ENCODE data around the gene GOLPH3L.
"Not testable (repeated sequence)": the region's sequence is repeated elsewhere in the genome, so short reads cannot be mapped to it uniquely, and the experiment has no call there.

GOLPH3L gene

GRCh38 chr1:150615346-150616201 is 81.4 kb downstream of the GOLPH3L start:
- DNase-seq (ENCODE audit: low spot score) = no peak

- no peak for DNase-seq (ENCODE audit: low spot score)
These were observed 83.7 kb downstream of the GOLPH3L start for GRCh38 chr1:150613061-150613920.

DNA sequence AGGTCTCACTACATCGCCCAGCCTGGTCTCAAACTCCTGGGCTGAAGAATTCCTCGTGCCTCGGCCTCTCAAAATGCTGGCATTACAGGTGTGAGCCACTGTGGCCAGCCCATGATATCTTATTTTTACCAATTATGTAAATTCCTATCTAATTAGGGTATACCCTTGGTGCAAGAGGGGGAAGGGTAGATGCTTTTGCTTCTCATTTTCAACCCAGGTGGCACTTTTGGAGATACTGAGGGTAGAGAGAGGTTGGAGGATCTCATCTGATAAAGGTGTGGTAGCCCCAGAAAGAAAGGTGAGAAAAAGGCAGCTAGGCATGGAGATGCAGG is 85.0 kb downstream of the GOLPH3L start:
- DNase-seq (ENCODE audit: low spot score) = no peak

- no peak for DNase-seq (ENCODE audit: low spot score)
These were observed 86.4 kb downstream of the GOLPH3L start for GRCh38 chr1:150610576-150610975.

DNA sequence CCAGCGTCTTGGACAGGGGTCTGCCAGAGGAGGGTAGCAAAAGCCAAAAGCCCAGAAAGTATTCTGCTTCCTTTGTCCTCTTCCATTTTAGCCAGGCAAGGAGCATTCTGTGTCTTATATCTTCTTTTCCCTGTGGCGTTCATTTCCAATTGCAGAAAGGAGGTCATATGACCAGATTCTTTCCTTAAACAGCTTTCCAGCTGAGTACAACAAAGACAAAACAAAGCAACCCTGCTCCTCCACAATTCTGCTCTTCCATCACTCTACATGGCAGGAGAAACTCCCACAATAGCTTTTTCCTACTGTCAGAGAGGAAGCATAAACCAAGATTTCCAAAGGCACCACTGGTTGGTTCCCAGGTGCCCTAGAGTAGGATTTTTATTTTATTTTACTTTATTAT is 87.2 kb downstream of the GOLPH3L start:
- DNase-seq (ENCODE audit: low spot score) = no peak

DNA sequence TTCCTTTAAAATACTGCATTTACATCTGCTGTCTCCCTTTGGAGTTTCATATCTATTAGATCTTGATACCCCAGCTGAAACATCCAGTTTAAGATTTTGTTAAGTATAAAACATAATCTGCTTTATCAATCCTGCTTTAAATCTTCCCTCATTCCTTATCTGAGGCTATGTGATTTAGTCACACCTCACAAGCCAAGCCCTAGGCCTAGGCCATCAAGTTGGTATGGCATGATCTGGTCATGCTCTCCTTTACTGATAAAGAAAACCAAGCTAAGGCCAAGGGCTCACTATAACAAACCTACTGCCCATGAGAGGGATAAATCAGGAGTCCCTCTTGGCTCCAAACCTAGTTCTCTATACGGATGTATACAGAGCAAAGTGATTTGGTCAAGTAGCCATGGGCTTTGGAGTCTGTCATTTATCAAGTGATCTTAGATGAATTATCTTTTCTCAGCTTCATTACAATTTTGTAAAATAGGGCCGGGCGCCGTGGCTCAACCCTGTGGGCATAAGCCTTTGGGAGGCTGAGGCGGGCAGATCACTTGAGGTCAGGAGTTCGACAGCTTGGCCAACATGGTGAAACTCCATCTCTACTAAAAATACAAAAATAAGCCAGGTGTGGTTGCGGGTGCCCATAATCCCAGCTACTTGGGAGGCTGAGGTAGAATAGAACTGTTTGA is 90.4 kb downstream of the GOLPH3L start:
- DNase-seq (ENCODE audit: low spot score) = no peak

- not testable (repeated sequence) for DNase-seq (ENCODE audit: low spot score)
These were observed 91.6 kb downstream of the GOLPH3L start for GRCh38 chr1:150605451-150605731.

GRCh38 chr1:150604226-150604588 is 92.7 kb downstream of the GOLPH3L start:
- DNase-seq (ENCODE audit: low spot score) = no peak

- no peak for DNase-seq (ENCODE audit: low spot score)
These were observed 93.2 kb downstream of the GOLPH3L start for GRCh38 chr1:150603711-150604110.

DNA sequence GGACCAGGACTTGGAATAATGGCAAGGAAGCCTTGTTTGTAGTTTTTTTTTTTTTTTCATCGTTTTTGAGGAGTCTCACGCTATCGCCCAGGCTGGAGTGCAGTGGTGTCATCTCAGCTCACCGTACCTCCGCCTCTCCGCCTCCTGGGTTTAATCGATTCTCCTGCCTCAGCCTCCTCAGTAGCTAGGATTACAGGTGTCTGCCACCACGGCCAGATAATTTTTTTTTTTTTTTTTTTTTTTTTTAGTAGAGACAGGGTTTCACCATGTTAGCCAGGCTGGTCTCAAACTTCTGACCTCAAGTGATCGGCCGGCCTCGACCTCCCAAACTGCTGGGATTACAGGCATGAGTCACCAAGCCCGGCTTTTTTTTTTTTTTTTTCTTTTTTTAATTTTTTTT is 94.6 kb downstream of the GOLPH3L start:
- not testable (repeated sequence) for DNase-seq (ENCODE audit: low spot score)

- no peak for DNase-seq (ENCODE audit: low spot score)
These were observed 95.4 kb downstream of the GOLPH3L start for GRCh38 chr1:150601540-150601939.

DNA sequence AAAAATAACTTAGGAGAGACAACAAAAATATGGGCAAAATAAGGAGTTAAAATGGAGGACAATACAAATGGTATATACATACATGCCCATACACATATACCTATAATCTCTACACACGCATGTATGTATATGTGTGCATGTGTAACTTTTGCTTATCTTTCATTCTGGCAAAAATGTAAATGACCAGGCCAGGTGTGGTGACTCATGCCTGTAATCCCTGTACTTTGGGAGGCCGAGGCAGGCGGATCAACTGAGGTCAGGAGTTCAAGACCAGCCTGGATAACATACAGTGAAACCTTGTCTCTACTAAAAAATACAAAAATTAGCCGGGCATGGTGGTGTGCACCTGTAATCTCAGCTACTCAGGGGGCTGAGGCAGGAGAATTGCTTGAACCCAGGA is 98.6 kb downstream of the GOLPH3L start:
- DNase-seq (ENCODE audit: low spot score) = not testable (repeated sequence)

GRCh38 chr1:150596976-150597375 is 100.0 kb downstream of the GOLPH3L start:
- DNase-seq (ENCODE audit: low spot score) = no peak
